Neutrophil (primary cell): ENCODE measurements around the gene CD80.

ENCODE experiments used
- H3K27ac ChIP-seq: fragments of 200-600 bp; sonication (generic); 2 replicates; pipeline ENCODE4 v1.5.1; 2016; ENCODE audit warnings: mild to moderate bottlenecking, moderate library complexity
- H3K27me3 ChIP-seq: fragments of 200-600 bp; sonication (generic); 2 replicates; pipeline ENCODE4 v1.6.0; 2016; ENCODE audit warnings: mild to moderate bottlenecking
- H3K36me3 ChIP-seq: fragments of 200-600 bp; sonication (generic); 2 replicates; pipeline ENCODE4 v1.5.1; 2017
- H3K4me1 ChIP-seq, 2 experiments: fragments of 200-600 bp in 1 of 2; sonication (generic) in 1 of 2; 1 replicate in 1 of 2; 2 replicates in 1 of 2; pipeline versions ENCODE4 v1.5.1 to v1.6.1; 2013 to 2016; ENCODE audit warnings: low read depth in 1 of 2, low read length in 1 of 2, mild to moderate bottlenecking in 1 of 2, moderate library complexity in 1 of 2; ENCODE audit not compliant: control insufficient read depth in 1 of 2, insufficient read depth in 1 of 2
- H3K4me3 ChIP-seq, 2 experiments: fragments of 200-600 bp in 1 of 2; sonication (generic) in 1 of 2; 1 replicate in 1 of 2; 2 replicates in 1 of 2; pipeline ENCODE4 v1.5.1; 2013 to 2016; ENCODE audit warnings: low read depth in 1 of 2, low read length in 1 of 2, mild to moderate bottlenecking in 1 of 2, moderate library complexity in 1 of 2
- H3K9me3 ChIP-seq: fragments of 200-600 bp; sonication (generic); 2 replicates; pipeline ENCODE4 v1.5.1; 2016
- CTCF ChIP-seq: fragments of 200-600 bp; sonication (generic); IDR thresholded peaks from 2 replicates; pipeline ENCODE4 v1.5.1; 2016; ENCODE audit warnings: antibody characterized with exemption

The CD80 gene

DNA sequence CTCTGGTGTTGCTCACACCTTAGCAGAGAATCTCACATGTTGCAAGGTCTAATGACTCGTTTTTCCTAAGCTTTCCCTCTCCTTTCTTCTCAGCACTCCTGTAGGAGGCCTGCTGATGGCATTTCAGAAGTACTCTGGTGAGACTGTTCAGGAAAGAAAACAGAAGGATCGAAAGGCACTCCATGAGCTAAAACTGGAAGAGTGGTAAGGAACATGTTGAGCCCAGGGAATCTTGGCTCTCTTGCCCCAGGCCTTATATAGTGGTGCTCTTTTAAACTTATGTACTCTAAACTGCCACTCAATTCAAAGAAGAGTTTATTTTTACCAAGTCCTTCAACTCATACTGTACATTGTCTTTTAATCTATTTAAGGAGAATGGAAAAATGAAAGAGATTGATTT lies 42.3 kb downstream of the CD80 start:
- H3K36me3 ChIP-seq: peaks cover 83% of the 10 kb centered on the region
- no peaks in the 10 kb centered on the region for H3K27me3 ChIP-seq
- H3K9me3 ChIP-seq: no peaks in the 10 kb centered on the region
- no peak for TF ChIP-seq CTCF
- H3K4me3 ChIP-seq: no peak overlapping the region
- no peaks in the 10 kb centered on the region for H3K4me1 ChIP-seq
- H3K27ac ChIP-seq: no peak overlapping the region

GRCh38 chr3:119514637-119515036 lies 44.8 kb downstream of the CD80 start:
- Histone ChIP-seq H3K4me3 (no peak overlapping the region), H3K9me3 (no peaks in the 10 kb centered on the region), H3K36me3 (peaks cover 72% of the 10 kb centered on the region), H3K27ac (no peak overlapping the region), H3K4me1 (no peaks in the 10 kb centered on the region), H3K27me3 (no peaks in the 10 kb centered on the region)
- no peak for TF ChIP-seq CTCF

- H3K27ac ChIP-seq: no peak overlapping the region
- no peaks in the 10 kb centered on the region for H3K27me3 ChIP-seq
- no peak for TF ChIP-seq CTCF
- H3K4me3 ChIP-seq: no peak overlapping the region
- H3K9me3 ChIP-seq: no peaks in the 10 kb centered on the region
- no peaks in the 10 kb centered on the region for H3K4me1 ChIP-seq
- peaks cover 45% of the 10 kb centered on the region for H3K36me3 ChIP-seq
These were observed 48.7 kb downstream of the CD80 start for GRCh38 chr3:119510690-119511089.

DNA sequence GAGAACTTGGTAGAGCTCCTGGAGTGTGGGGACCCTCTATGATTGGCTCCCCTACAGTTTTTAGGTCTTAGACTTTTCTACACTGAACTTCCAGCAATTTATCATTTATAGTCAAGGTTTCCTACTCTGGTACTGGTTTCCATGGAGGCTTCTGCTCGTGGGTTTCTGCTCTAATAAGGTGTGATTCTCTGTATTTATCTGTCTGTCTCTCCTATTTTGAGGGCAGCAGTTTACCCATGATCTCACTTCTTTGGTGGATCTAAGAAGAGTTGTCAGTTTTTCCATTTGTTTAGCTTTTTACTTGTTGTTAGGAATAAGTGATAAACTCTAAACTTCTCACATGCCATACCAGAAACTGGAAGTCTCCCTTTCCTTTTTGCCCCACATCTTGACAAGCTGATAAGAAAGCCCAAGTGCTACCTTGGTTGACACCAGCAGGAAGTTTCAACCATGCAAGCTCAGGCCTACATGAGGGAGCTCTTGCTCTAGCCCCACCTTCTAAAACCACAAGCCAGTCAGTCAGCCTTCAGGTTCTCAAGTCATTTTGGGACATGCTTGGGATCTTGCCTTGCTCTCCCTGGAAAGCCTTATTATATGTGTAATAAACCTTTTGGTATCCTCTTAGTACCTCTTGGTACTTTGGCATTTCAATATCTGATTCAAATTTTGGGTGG lies 51.1 kb downstream of the CD80 start:
- H3K36me3 ChIP-seq: peaks cover 40% of the 10 kb centered on the region
- H3K4me1 ChIP-seq: no peaks in the 10 kb centered on the region
- no peak overlapping the region for H3K4me3 ChIP-seq
- no peaks in the 10 kb centered on the region for H3K9me3 ChIP-seq
- no peak overlapping the region for H3K27ac ChIP-seq
- no peak for TF ChIP-seq CTCF
- no peaks in the 10 kb centered on the region for H3K27me3 ChIP-seq

DNA sequence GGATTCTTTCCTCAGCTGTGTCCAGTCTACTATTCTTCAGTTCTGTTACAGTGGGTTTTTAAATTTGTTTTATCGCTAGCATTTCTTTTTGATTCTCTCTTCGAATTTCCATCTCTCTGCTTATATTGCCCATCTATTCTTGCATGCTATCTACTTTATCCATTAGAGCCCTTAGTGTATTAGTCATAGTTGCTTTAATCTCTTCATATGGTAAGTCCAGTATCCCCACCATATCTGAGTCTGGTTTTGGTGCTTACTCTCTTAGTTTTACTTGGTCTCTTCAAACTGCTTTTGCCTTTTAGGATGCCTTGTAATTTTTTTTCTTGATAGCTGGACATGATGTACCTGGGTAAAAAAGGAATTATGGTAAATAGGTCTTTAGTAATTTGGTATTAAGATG lies 52.0 kb downstream of the CD80 start:
- Histone ChIP-seq H3K4me3 (no peak overlapping the region), H3K27ac (no peak overlapping the region), H3K4me1 (no peaks in the 10 kb centered on the region), H3K36me3 (peaks cover 34% of the 10 kb centered on the region), H3K27me3 (no peaks in the 10 kb centered on the region), H3K9me3 (no peaks in the 10 kb centered on the region)
- TF ChIP-seq CTCF: no peak
